Measurements from ENCODE around the gene TAGLN.

Gene TAGLN

GRCh38 chr11:117221775-117222517 lies 22.8 kb downstream of the TAGLN start:
- H3K36me3 ChIP-seq (ENCODE audit: control insufficient read depth in 2 of 2, insufficient read depth in 2 of 2, low read length in 2 of 2) = peaks cover 56 to 77% of the 10 kb centered on the region in 2 donors
- H3K27ac ChIP-seq (ENCODE audit: low read depth in 2 of 2, low read length in 2 of 2) = peak overlapping the region; percentile 67 to 89
- H3K9me3 ChIP-seq (ENCODE audit: control insufficient read depth in 2 of 2, low read length in 2 of 2) = no peaks in the 10 kb centered on the region
- H3K4me1 ChIP-seq (ENCODE audit: control insufficient read depth in 2 of 2, insufficient read depth in 2 of 2, low read length in 2 of 2) = peaks cover 51 to 66% of the 10 kb centered on the region in 2 donors
- peak overlapping the region in 1 of 2 donors; percentile 31 for H3K4me3 ChIP-seq (ENCODE audit: low read length in 2 of 2)
- H3K9ac ChIP-seq (ENCODE audit: low read depth in 1 of 2, low read length in 2 of 2) = no peak overlapping the region
- no peaks in the 10 kb centered on the region for H3K27me3 ChIP-seq (ENCODE audit: control insufficient read depth in 2 of 2, insufficient read depth in 2 of 2, low read length in 2 of 2)

GRCh38 chr11:117222991-117223740 lies 24.0 kb downstream of the TAGLN start:
- Histone ChIP-seq H3K36me3 (ENCODE audit: control insufficient read depth in 2 of 2, insufficient read depth in 2 of 2, low read length in 2 of 2) (peaks cover 55 to 75% of the 10 kb centered on the region in 2 donors), H3K9me3 (ENCODE audit: control insufficient read depth in 2 of 2, low read length in 2 of 2) (no peaks in the 10 kb centered on the region), H3K4me1 (ENCODE audit: control insufficient read depth in 2 of 2, insufficient read depth in 2 of 2, low read length in 2 of 2) (peaks cover 51 to 66% of the 10 kb centered on the region in 2 donors), H3K4me3 (ENCODE audit: low read length in 2 of 2) (no peak overlapping the region), H3K9ac (ENCODE audit: low read depth in 1 of 2, low read length in 2 of 2) (peak overlapping the region in 1 of 2 donors; percentile 9), H3K27me3 (ENCODE audit: control insufficient read depth in 2 of 2, insufficient read depth in 2 of 2, low read length in 2 of 2) (no peaks in the 10 kb centered on the region), H3K27ac (ENCODE audit: low read depth in 2 of 2, low read length in 2 of 2) (peak overlapping the region; percentile 68 to 89)

DNA sequence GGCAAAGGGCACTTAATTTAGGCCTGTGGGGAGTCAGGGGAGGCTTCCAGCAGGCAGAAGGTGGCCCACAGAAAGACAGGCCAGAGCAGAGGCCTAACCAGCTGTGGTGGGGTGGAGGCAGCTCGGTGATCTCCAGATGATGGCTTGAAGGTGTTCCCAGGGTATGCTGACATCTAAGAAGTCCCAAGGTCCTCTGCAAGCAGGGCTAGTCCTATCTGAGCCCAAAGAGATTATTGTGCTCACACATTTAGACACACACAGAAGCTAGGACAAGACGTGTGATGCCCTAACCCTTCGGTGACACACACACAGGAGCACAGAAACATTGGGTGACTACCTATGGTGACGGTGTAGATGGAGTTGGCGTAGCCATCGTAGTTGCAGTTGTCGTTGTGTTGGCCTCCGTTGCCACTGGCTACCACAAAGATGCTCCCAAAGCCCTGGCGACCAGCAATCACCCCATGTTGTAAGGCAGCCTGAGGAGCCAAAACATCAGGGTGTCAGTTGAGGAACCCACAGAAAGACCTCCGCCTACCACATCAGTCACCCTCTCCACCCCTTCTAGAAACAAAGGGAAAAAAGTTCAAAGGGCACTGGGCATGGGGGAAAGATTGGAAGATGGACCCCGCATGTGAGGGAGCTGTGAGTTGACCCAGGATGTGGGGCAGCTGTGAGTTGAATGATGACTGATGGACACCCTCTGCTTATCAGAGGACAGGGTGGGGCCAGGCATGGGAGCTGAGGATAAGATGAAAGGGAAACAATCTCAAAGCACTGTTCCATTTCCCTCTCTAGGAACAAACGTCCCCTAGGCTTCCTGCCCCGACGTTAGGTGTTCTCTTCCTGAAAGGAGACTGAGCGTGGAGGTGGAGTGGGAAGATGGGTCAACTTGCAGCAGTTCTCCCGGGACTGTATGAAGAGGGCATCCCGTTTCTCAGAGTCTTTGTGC lies 24.8 kb downstream of the TAGLN start:
- Histone ChIP-seq H3K9me3 (ENCODE audit: control insufficient read depth in 2 of 2, low read length in 2 of 2) (no peaks in the 10 kb centered on the region), H3K27ac (ENCODE audit: low read depth in 2 of 2, low read length in 2 of 2) (peak overlapping the region; percentile 68 to 89), H3K27me3 (ENCODE audit: control insufficient read depth in 2 of 2, insufficient read depth in 2 of 2, low read length in 2 of 2) (no peaks in the 10 kb centered on the region), H3K4me3 (ENCODE audit: low read length in 2 of 2) (peak overlapping the region in 1 of 2 donors; percentile 14), H3K4me1 (ENCODE audit: control insufficient read depth in 2 of 2, insufficient read depth in 2 of 2, low read length in 2 of 2) (peaks cover 51 to 64% of the 10 kb centered on the region in 2 donors), H3K36me3 (ENCODE audit: control insufficient read depth in 2 of 2, insufficient read depth in 2 of 2, low read length in 2 of 2) (peaks cover 53 to 75% of the 10 kb centered on the region in 2 donors), H3K9ac (ENCODE audit: low read depth in 1 of 2, low read length in 2 of 2) (no peak overlapping the region)

GRCh38 chr11:117225553-117226170 lies 26.5 kb downstream of the TAGLN start:
- Histone ChIP-seq H3K4me1 (ENCODE audit: control insufficient read depth in 2 of 2, insufficient read depth in 2 of 2, low read length in 2 of 2) (peaks cover 45 to 54% of the 10 kb centered on the region in 2 donors), H3K9ac (ENCODE audit: low read depth in 1 of 2, low read length in 2 of 2) (no peak overlapping the region), H3K4me3 (ENCODE audit: low read length in 2 of 2) (peak overlapping the region in 1 of 2 donors; percentile 13), H3K27ac (ENCODE audit: low read depth in 2 of 2, low read length in 2 of 2) (peak overlapping the region in 1 of 2 donors; percentile 32), H3K36me3 (ENCODE audit: control insufficient read depth in 2 of 2, insufficient read depth in 2 of 2, low read length in 2 of 2) (peaks cover 58 to 74% of the 10 kb centered on the region in 2 donors), H3K27me3 (ENCODE audit: control insufficient read depth in 2 of 2, insufficient read depth in 2 of 2, low read length in 2 of 2) (no peaks in the 10 kb centered on the region), H3K9me3 (ENCODE audit: control insufficient read depth in 2 of 2, low read length in 2 of 2) (no peaks in the 10 kb centered on the region)

- Histone ChIP-seq H3K36me3 (ENCODE audit: control insufficient read depth in 2 of 2, insufficient read depth in 2 of 2, low read length in 2 of 2) (peaks cover 53 to 65% of the 10 kb centered on the region in 2 donors), H3K4me1 (ENCODE audit: control insufficient read depth in 2 of 2, insufficient read depth in 2 of 2, low read length in 2 of 2) (peaks cover 45 to 51% of the 10 kb centered on the region in 2 donors), H3K9me3 (ENCODE audit: control insufficient read depth in 2 of 2, low read length in 2 of 2) (no peaks in the 10 kb centered on the region), H3K27me3 (ENCODE audit: control insufficient read depth in 2 of 2, insufficient read depth in 2 of 2, low read length in 2 of 2) (no peaks in the 10 kb centered on the region), H3K4me3 (ENCODE audit: low read length in 2 of 2) (no peak overlapping the region), H3K27ac (ENCODE audit: low read depth in 2 of 2, low read length in 2 of 2) (no peak overlapping the region), H3K9ac (ENCODE audit: low read depth in 1 of 2, low read length in 2 of 2) (no peak overlapping the region)
Observed at GRCh38 chr11:117226388-117227385, 27.5 kb downstream of the TAGLN start.

DNA sequence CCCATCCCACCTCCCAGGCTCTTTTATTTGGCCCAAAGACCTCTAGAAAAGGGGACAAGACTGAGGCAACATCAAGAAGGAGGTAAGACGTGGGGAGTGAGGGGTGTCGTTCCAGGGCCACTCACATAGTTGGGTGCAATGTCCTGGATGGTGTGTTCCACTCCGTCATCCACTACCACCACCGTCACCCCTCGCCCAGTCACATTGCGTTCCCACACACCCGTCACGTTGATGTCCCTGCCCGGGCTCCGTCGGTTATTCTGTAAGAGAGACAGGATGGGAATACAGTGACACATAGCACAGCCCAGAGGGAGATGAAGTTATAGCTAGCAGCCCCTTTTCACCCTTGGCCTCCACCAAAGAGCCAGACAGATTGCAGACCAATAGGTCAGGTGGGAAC lies 28.9 kb downstream of the TAGLN start:
- Histone ChIP-seq H3K9ac (ENCODE audit: low read depth in 1 of 2, low read length in 2 of 2) (no peak overlapping the region), H3K27ac (ENCODE audit: low read depth in 2 of 2, low read length in 2 of 2) (no peak overlapping the region), H3K27me3 (ENCODE audit: control insufficient read depth in 2 of 2, insufficient read depth in 2 of 2, low read length in 2 of 2) (no peaks in the 10 kb centered on the region), H3K4me3 (ENCODE audit: low read length in 2 of 2) (no peak overlapping the region), H3K4me1 (ENCODE audit: control insufficient read depth in 2 of 2, insufficient read depth in 2 of 2, low read length in 2 of 2) (peaks cover 42 to 45% of the 10 kb centered on the region in 2 donors), H3K9me3 (ENCODE audit: control insufficient read depth in 2 of 2, low read length in 2 of 2) (no peaks in the 10 kb centered on the region), H3K36me3 (ENCODE audit: control insufficient read depth in 2 of 2, insufficient read depth in 2 of 2, low read length in 2 of 2) (peaks cover 48 to 57% of the 10 kb centered on the region in 2 donors)

GRCh38 chr11:117229411-117229810 lies 30.2 kb downstream of the TAGLN start:
- Histone ChIP-seq H3K9ac (ENCODE audit: low read depth in 1 of 2, low read length in 2 of 2) (no peak overlapping the region), H3K4me3 (ENCODE audit: low read length in 2 of 2) (no peak overlapping the region), H3K27ac (ENCODE audit: low read depth in 2 of 2, low read length in 2 of 2) (no peak overlapping the region), H3K9me3 (ENCODE audit: control insufficient read depth in 2 of 2, low read length in 2 of 2) (no peaks in the 10 kb centered on the region), H3K36me3 (ENCODE audit: control insufficient read depth in 2 of 2, insufficient read depth in 2 of 2, low read length in 2 of 2) (peaks cover 38 to 47% of the 10 kb centered on the region in 2 donors), H3K4me1 (ENCODE audit: control insufficient read depth in 2 of 2, insufficient read depth in 2 of 2, low read length in 2 of 2) (peaks cover 32 to 35% of the 10 kb centered on the region in 2 donors), H3K27me3 (ENCODE audit: control insufficient read depth in 2 of 2, insufficient read depth in 2 of 2, low read length in 2 of 2) (no peaks in the 10 kb centered on the region)

DNA sequence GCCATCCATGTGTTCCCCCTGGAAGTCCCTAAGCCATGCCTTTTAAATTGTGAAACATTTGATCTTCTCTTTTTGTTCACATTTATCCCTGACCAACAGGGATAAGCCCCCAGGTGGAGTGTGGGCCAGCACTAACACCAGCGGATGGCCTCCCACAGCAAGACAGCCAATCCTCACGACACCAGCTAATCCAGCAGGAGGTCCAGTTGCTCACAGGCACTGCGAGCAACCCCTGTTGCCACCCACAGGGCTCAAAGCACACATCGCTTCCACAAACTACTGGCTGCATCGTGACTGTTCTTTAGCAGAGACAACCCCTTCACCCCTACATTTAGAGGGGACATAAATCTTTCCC lies 30.7 kb downstream of the TAGLN start:
- peak overlapping the region in 1 of 2 donors; percentile 93 for H3K27ac ChIP-seq (ENCODE audit: low read depth in 2 of 2, low read length in 2 of 2)
- peak overlapping the region in 1 of 2 donors; percentile 19 for H3K9ac ChIP-seq (ENCODE audit: low read depth in 1 of 2, low read length in 2 of 2)

More for the DNA sequence above, 30.7 kb downstream of the TAGLN start:
- Histone ChIP-seq H3K27me3 (ENCODE audit: control insufficient read depth in 2 of 2, insufficient read depth in 2 of 2, low read length in 2 of 2) (no peaks in the 10 kb centered on the region), H3K9me3 (ENCODE audit: control insufficient read depth in 2 of 2, low read length in 2 of 2) (no peaks in the 10 kb centered on the region), H3K4me3 (ENCODE audit: low read length in 2 of 2) (peak overlapping the region in 1 of 2 donors; percentile 98), H3K36me3 (ENCODE audit: control insufficient read depth in 2 of 2, insufficient read depth in 2 of 2, low read length in 2 of 2) (peaks cover 38 to 47% of the 10 kb centered on the region in 2 donors), H3K4me1 (ENCODE audit: control insufficient read depth in 2 of 2, insufficient read depth in 2 of 2, low read length in 2 of 2) (peaks cover 28 to 30% of the 10 kb centered on the region in 2 donors)

Data from mucosa of rectum (tissue), 2 donors.